HG02678 (cell line): ENCODE data around the gene COPS4.
"Not testable (repeated sequence)": the region's sequence is repeated elsewhere in the genome, so short reads cannot be mapped to it uniquely, and the experiment has no call there.

Source experiments
- ATAC-seq: cut with Tn5 transposase; IDR thresholded peaks from one replicate; pipeline ENCODE4 v1.9.1; 2021; ENCODE audit warnings: mild to moderate bottlenecking, moderate library complexity; ENCODE audit not compliant: unreplicated experiment

Gene COPS4

DNA sequence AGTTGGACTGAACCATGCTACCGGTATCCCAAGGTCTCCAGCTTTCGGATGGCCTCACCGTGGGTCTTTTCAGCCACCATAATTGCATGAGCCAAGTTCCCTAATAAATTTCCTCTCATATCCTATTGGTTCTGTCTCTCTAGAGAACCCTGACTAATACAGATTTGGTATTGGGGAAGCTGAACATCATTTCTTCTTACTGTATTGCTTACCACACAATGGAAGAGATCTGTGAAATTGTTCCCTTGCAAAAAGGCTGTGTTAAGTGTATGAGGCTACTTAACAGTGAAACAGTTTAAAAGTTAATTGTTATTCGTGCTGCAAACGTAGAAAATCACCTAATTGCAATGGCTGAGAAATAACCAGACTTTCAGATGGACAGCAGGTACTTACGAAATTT lies 45.6 kb downstream of the COPS4 start:
- ATAC-seq: no peak

DNA sequence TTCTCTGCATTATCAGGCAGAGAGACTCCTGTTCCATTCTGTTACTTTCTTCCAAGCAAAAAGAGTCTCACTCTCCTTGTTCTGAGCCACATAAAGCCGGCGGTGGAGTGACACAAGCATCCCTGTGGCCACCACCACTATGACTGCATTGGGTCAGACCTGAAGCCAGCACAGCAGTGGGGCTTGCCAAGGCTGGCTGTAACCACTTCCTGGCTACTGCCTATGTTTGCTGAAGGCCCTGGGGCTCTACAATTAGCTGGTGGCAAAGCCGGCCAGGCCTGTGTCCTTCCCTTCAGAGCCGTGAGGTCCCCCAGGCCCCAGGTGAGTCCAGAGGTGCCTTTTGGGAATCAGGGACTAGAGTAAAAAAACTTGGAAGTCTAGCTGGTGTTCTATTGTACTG lies 47.8 kb downstream of the COPS4 start:
- peak; percentile 38 for ATAC-seq

DNA sequence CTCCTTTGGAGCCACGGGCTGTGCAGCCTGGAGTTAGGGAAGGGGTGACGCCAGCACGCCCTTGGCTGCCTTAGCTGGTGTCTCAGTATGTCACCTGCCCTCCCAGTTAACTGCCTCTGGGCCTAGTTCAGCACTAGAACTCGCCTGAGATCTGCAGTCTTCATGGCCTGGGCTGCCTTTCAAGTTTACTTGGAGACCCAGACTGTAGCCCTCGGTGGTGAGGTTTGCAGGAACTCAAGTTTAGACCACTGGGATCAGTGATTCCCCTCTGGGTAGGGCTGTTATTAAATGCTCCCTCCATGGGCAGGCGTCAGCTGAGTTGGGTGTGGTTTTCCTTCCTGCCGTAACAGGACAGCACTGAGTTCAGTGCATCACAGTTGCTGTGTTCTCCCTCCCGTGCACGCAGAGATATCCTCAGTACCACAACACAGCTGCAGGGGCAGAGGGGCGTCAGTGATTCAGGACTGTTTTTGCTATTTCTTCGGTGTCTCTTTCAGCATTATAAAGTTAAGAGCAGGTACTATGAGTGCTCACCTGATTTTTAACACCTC lies 49.0 kb downstream of the COPS4 start:
- ATAC-seq: peak; percentile 43

DNA sequence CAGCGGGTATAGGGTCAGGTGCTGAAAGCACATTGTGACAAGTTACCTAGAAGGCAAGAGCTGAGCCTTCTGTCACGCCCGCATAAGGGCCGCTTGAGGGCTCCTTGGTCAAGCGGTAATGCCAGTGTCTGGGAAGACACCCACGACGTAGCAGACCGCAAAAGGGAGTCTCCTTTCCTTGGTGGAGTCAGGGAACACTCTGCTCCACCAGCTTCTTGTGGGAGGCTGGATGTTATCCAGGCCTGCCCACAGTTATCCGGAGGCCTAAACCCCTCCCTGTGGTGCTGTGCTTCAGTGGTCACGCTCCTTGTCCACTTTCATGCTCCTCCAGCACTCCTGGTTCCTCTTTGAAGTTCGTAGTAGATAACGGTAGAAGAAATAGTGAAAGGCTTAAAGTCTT lies 50.0 kb downstream of the COPS4 start:
- not testable (repeated sequence) for ATAC-seq

DNA sequence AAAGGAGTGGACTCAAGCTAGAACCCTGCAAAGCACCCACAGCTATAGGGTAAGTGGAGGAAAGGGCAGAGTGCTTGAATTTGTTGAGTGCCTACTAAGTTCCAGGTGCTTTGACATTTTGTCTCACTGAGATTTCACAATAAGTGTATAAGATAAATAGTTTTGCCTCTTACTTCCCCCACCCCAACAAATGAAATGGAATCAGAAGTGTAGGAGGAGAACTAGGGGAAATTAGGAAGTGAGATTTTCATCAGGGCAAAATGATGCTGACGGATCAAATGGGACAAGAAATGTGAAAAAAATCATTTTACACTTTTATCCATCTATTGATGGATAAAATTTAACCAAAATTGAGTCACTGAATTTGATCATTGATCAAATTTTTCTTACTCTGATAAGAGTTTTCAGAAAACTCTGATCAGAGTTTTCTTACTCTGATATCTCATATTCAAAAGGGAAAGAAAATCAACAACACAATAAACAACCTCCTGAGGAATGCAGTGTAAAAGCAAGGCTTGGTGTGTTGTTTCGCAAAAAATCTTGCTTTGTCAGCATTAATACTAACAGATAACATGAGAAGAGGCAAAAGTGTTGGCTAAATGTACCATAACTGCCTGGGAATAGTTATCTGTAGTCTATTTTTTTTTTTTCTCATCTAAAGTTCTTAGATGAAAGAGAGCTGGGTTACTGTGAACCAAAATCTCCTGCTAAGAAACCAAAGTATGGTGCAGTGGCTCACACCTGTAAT lies 54.6 kb downstream of the COPS4 start:
- no peak for ATAC-seq

DNA sequence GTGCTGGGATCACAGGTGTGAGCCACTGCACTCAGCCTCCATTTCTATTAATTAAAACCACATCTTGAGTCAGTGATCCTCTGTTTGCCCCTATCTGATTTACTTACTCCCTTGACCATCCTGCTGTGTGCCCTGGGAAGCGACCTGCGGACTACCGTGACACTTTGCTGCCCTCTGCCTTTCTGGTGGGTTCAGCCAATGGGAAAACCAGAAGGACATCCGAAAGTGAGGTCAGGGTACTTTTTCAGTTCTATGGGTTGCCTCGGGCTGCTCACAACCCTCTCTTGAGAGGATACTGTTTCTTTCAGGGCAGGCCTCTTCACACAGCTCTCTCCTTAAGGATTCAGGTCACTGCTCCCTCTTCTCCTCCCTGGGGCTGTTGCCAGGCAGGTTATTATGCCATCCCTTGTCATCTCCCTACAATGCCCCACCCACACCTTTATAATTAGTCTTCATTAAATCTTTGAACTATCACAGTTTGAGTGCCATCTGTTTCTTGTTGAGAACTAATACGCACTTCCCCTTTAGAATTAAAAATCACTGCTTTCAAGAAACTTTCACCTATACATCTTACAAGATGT lies 58.2 kb downstream of the COPS4 start:
- no peak for ATAC-seq

DNA sequence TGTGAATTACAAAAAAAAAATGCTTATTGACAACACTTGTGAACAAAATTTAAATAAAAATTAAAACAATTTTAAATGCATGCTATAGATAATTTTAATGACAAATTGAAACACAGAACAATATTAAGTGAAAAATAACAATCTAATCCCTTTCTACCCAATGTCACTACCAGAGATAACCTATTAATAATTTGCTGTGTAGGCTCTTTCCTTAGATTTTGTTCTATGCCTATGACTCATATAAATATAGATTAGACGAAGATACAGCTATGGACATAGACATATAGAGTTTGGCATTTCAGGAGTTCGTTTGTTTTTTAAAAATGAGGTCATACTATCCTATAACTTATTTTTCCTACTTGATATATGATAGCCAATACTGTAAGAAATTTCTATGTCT lies 61.4 kb downstream of the COPS4 start:
- no peak for ATAC-seq

DNA sequence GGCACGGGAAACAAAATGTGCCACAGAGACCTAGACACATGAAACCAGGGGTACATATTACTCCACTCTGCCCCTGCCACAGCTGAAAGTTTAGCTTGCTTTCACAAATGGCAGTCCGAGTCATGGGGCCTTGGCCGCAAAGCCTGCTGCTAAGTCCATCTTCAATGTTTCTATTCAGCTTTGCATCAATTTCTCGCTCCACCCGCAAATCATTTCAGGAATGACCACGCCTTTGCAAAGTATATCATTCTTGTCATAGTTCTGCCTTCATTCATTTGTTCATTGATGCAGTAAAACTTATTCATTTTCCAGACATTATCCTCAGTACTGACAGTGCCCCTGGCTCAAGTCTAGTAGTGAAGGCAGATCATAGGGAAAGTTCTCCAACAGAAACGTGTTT lies 70.0 kb downstream of the COPS4 start:
- ATAC-seq: no peak

DNA sequence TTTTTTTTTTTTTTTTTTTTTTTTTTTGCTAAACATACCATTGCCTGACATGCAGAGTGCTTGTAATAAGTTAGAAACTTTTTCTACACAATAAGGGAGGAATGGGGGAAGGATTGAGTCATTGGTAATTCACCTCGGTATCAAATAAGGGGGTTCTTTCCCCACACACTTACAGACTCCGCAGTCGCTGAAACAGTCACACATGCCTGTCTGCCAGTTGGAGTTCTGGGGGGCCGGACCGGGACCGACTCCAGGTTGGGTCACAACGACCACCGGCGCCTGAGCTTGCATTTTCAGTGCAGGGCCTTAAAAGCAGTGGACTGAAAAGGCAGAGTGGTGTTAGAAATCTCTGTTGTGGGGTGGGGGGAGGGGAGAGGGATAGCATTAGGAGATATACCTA lies 72.6 kb downstream of the COPS4 start:
- ATAC-seq: no peak

DNA sequence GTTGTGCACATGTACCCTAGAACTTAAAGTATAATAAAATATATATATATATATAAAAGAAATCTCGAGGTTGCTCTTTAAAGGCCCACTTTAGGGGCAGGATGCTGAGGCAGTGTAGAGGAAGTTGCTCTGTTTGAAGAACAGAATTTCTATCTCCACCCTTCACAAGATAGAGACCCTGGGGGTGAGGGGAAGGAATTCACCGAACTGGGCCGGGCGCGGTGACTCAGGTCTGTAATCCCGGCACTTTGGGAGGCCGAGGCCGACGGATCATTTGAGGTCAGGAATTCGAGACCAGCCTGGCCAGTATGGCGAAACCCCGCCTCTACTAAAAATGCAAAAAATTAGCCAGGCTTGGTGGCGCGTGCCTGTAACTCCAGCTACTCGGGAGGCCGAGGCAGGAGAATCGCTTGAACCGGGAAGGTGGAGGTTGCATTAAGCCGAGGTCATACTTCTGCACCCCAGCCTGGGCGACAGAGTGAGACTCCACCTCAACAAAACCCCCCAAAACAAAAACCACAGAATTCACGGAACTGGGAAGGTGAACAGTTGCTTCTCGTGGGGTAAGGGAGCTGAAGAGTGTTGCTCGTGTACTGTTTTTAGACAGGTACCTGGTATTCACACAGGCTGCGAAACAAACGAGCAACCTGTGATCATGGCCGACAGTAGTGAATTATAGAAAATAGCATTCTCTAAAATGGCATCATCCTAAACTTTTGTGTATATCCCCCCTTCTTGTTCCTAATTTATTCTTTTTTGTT lies 73.3 kb downstream of the COPS4 start:
- no peak for ATAC-seq

DNA sequence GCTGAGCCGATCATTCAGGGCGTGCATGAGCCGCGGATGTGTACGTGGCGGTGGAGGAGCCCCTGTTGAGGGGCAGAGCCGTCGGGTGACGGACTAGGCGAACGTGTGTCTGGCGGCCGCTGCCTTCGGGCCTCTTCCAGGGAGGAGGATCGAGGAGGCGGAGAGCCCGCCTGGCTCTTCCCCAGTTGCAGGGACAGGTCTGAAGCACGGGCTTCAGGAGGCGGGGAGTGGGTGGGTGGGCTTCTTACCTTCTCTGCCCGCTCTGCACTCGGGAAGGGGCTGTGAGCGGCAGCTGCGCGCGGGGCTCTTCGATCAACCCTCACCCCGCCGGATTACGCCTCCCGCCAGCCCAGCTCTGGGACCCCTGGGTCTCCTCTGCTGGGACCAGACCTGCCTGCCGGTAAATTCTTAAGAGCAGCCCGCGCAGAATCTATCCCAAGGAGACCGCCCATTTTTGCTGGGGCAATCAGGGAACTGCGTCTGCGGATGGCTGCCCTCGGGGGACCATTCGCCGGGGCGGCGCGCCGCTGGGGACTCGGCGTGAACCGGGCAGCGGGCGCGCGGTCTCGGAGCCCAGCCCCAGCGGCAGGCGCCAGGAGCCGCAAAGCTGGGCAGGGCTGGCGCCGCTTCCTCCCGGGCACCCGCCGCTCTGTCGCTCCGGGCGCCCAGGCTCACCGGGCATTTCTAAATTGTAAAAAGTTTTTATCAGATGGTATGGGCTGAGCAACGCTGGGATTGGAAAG lies 74.7 kb downstream of the COPS4 start:
- ATAC-seq: peak; percentile 31

DNA sequence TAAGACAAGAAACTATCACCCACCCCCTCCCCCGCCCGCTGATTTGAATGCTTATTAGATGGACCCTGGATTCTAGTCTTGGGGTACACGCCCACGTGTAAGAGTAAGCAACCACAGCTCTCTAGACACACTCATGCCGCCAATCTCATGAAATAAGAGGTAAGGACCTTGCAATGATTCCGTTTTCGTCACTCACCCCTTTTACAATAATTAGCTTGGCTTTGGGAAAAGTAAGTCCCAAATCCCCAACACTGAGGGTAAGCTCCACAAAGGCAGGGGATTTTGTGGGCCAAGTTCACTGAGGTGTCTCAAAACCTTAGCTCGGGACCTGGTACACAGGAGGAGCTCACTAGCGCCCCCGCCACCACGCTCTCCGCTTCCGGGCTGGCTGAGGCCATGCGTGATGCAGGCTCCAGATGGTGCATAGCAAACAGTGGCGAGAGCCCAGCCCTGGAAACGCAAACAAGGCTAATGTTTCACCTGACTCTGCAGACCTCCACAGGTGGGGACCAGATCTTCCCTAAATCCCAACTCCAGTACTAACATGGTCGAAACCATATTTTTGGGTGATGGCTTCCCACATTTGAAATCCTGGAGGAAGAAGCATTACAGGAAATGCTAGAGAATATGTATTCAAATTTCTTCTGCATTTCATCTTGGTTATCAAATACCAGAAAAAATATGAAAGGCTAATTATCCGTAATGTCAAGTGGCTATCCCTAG lies 75.4 kb downstream of the COPS4 start:
- peak; percentile 71 for ATAC-seq

DNA sequence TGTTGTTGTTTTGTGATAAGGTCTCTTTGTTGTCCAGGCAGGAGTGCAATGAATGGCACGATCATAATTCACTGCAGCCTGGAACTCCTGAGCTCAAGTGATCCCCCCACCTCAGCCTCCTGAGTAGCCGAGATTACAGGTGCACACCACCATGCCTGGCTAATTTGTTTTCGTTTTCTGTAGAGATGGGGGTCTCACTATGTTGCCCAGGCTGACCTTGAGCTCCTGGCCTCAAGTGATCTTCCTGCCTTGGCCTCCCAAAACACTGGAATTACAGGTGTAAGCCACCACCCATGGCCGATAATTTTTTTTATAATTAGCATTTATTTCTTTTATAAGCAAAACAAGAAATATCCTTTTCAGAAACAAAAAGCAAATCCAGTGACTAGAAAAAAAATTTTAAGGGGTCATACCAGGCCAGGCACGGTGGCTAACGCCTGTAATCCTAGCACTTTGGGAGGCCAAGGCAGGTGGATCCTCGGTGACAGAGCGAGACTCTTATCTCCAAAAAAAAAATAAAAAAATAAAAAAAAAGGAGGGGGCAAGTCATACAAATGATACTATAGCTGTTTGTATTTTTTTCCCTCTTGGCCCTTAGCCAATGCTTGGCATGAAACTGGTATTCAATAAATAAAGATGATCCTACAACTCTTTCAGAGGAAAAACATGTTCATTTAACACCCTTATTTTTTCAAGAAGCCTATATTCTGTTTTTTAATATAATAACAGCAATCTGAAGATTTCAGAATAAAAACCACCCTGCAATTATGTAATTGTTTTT lies 76.2 kb downstream of the COPS4 start:
- no peak for ATAC-seq

DNA sequence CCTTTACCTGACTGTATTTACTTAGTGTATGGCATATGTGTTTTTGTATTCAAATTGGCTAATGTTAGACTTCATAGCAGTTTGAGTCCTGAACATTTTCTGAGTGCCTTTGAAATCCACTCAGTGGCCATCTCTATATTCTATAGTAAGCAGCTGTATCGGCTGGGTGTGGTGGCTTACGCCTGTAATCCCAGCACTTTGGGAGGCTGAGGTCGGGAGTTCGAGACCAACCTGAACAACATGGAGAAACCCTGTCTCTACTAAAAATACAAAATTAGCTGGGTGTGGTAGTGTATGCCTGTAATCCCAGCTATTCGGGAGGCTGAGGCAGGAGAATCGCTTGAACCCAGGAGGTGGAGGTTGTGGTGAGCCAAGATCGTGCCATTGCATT lies 76.8 kb downstream of the COPS4 start:
- not testable (repeated sequence) for ATAC-seq

DNA sequence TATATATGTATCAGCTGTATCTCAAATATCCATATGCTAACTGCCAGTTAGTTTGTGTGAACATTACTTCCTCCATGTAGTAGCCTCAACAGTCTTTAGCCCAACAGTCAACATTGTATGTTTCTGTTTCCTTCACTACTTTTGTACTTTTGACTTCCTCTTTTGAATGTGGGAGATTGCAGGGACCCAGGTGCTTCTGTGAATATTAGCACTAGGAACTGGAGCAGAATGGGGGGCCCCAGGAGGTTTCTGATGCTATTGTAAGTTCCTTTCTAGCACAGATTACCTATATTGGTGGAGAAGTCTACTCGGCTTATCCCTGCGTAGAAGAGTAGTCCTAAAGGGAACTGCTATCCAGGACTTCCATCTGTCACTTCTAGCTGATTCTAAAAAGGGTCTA lies 77.2 kb downstream of the COPS4 start:
- no peak for ATAC-seq

DNA sequence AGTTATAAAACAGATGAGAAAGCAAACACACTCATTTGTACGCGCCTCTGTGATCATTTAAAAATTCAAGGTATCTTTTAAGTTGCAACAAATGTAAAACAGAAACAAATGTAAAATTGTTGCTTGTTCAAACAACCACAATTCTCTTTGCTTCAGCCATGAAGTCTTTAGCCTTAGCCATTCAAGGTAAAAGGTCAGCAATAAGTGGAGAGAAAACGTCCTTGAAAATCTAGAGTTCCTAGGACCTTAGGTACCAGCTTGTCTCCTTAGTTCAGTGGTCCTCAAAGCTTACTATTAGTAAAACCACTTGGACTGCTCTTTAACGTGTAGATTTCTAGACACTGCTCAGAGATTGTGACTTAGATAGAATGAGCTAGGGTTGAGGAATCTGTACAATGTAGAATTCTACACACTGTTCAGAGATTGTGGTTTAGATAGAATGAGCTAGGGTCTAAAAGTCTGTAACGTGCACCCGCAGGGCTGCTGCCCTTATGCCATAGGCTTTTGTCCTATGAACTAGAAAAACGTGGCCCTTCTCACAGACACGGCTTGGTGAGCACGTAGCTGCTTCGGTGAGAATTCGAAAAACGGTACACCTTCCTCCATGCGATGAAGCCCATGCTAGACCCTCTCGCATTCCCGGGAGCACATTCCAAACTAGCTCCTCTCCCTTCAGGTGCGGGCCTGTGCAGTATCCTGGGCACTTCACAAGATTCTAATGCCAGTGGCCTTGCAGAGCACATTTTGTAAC lies 77.9 kb downstream of the COPS4 start:
- ATAC-seq: no peak

DNA sequence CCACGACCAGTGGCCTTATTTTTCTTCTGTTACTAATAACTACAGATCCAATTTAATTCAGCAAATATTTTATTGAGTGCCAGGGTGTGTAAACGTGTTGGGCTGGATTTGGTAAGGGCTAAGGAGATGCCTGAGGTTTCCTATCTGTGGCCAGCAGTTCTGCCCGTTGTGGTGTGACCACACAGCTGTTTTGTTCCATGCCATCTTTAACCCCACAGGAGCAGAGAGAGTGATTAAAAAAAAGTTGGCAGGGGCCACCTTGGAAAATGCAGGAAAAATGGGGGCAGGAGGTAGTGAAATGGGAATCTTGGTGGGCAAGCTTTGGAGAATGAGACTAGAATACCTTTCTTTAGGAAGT lies 78.4 kb downstream of the COPS4 start:
- ATAC-seq: no peak

DNA sequence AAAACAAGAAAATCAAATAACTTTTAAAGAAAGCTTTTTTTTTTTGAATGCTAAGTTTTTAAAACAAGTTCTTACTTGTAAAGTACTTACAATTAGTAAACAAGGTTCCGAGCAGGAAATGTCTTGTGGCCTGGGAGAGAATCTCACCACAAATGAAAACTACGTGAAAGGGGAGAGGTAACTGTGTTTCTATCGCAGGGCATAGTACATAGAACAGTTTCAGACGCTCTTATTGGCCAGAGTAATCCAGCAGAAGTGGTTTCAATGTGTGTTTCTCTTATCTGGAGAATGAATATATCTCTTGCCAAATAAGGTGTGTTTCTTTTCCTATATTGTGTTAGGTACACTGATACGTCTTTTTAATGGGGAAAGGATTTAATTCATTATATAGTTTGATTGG lies 79.6 kb downstream of the COPS4 start, which contains the start of gene PLAC8:
Gene PLAC8, minus strand, starts transcription at position 154 of the 400 bp plus-strand sequence. CDS start 6,808 bp downstream, outside the sequence.
- peak; percentile 41 for ATAC-seq

DNA sequence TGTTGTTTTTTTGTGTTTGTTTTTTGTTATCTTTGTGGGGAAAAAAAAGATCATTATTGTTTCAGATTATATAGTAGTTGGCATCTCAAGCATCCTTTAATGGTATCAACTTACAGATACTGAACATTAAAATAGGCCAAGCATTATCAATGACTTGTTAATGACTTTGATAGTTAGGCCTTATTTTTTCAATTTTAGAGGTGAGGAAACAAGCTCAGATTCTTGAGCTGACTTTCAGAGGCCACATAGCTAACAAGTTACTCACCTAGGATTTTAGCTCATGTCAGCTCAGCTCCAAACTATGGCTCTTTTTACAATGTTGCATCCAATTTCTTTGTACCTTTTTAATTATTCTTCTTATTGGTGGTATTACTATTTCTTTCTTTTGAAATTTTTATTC lies 80.0 kb downstream of the COPS4 start:
- no peak for ATAC-seq
